ENCODE results near the gene CD300LG.

Gene CD300LG

DNA sequence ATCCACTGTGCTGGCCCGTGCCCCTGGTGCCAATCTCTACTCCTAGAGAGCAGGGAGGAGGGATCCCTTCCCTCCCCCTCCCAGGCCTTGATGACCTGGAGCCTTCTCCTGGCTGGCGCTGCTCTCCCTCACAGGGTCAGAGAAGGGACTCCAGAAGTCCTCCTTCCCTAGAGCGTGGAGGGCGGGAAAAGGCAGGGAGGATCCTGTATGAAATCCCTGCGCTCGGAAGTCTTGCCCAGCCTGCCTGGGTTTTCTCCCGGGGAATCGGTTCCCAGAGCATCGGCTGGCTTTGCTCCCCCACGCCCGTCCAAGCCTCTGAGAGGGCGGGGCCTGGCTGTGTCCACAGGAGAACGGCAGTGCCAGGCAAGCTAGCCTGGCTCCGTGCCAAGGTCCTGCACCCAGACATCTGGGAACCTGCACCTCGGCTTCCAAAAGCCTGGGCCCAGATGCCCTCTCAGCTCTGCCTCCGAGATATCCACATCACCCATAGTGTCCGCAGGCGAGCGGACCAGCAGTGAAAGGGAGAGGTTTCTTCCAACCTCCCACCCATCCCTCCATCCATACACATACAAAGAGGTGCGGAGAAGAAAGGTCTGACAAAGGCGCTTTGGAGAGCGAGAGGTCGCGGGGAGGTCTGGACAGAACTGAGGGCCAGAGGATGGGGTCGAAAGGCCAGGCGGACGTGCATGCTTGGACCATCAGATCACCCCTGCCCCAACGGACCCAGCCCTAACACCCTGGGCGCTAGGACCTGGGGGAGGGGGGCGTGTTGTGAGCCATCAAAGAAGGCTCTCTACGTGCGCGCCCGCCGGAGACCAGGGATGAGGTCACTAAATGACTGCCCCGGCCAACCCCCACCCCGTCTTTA lies 59.2 kb downstream of the CD300LG start:
- no peak for DNase-seq (ENCODE audit: low read depth in 2 of 2)

DNA sequence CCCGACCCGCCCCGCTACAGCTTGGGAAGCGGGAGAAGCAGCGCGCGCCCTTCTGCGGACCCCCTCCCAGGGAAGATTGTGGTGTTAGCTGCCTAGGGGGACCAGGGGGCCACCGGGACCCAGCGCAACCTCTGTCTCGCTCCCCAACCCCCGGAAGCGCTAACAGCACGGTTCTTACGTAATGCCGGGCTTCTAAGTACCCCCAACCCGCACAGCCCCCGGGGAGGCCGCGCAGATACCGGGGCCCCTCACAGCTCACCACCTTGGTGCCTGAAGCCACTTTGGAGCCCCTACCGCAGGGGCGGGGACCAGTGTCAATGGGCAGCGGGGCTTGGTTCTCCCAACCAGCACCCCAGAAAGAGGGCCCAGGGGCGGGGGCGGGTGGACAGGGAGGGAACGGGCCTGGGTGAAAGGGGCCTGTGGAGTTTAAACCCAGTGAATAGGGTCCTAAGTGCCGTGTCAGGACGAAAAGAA lies 60.0 kb downstream of the CD300LG start:
- DNase-seq (ENCODE audit: low read depth in 2 of 2): no peak

DNA sequence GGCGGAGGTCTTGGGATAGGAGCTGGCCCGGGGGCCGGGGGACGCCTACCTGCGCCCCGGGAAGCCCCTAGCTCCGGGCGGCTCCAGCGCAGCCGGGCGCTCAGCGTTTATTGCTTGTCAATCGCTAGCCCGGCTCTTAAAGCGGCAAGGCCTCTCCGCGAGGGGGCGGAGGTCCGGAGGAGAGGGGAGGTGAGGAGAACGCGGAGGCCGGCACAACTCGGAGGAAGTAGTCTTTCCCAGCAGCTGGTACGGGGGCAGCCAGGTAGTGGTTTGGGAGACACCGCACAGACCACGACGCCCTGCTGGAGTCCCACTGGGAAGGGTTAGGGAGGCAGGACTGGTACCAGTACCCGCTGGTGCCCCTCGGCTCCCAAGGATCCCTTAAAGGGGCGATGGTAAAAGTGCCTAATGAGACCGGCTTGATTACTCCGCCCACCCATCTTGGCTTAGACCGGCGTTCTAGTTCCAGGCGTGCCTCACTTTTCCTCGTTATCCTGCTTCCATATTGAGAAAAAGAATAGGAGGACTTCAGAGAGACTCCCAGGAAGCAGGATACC lies 60.5 kb downstream of the CD300LG start, which contains the start of gene MPP2:
Gene MPP2, minus strand, starts transcription at position 112 of the 557 bp plus-strand sequence. CDS start 3,076 bp downstream, outside the sequence.
- DNase-seq (ENCODE audit: low read depth in 2 of 2): no peak

DNA sequence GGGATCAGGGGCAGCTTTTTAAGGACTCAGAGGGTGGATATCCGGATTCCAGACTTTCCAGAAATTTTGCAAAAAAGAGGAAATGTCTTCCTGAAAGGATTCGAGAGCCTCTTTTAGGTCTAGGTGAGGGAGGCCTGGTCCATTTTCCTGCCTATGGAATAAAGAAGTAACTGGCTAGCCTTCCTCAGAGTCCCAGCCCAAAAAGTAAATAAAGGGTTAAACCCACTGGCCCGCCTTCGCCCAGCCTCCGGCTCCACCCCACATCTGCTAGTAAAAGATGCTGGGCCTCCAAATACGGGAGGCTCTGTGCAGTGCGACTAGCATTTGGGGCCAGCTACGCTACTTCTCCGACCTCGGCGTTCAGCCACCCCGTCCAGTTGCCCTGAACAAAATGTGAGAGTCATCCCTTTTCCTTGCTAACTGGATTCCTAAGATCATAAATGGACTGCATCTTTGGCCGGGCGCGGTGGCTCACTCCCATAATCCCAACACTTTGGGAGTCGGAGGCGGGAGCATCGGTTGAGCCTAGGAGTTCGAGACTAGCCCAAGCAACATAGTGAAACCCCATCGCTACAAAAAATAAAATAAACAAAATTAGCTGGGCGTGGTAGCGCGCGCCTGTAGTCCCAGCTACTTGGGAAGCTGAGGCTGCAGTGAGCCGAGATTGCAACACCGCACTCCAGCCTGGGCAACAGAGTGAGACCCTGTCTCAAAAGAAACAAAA lies 61.2 kb downstream of the CD300LG start:
- no peak for DNase-seq (ENCODE audit: low read depth in 2 of 2)

DNA sequence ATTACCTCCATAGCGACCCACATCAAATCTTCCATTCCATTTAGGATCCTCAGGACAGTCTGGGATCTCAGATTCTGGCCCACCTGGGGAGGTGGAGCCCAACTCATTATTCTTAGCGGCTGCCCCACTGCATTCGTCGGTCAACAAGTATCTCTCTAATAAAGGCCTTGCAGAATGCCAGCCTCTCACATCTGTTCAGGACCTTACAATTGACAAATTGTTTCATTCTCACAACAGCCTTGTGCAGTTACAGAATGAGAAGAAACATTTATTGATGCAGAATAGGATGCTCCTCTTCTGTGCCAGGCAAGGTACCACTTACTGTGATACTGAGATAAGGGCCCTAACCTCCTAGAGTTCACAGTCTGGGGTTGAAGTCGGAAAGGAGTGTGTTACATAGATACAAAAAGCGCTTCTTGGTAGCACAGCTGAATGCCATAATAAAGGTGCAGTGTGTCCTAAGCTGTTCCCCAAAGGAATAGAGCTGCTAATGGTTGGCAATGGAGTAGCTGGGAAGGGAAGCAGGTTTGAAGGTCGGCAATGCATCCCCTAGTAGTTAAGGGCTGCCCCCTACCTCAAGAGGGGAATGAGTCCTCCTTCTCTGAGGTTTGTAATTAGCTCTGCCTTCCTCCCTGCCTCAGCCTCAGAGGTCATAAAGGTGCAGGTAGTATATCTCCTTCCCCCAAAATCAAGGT lies 62.7 kb downstream of the CD300LG start:
- no peak for DNase-seq (ENCODE audit: low read depth in 2 of 2)

DNA sequence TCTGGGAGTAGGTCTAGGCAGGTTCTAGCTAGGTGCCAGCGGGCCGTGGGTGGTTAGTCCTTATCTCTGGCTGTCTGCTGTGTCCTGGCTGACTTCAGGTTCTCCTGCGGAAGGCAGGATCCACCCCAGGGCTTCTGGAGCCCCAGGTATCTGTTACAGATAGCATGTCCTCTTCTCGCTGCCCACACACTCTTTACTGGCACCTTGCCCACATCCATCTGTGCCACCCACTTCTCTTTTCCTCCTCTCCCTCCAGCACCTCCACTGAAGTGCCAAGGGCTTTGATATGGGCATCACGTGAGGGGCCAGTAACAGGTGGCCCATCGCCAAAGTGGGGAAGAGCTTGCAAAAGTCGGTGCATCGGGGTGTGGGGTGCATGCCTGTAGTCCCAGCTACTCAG lies 64.9 kb downstream of the CD300LG start:
- DNase-seq (ENCODE audit: low read depth in 2 of 2): no peak

DNA sequence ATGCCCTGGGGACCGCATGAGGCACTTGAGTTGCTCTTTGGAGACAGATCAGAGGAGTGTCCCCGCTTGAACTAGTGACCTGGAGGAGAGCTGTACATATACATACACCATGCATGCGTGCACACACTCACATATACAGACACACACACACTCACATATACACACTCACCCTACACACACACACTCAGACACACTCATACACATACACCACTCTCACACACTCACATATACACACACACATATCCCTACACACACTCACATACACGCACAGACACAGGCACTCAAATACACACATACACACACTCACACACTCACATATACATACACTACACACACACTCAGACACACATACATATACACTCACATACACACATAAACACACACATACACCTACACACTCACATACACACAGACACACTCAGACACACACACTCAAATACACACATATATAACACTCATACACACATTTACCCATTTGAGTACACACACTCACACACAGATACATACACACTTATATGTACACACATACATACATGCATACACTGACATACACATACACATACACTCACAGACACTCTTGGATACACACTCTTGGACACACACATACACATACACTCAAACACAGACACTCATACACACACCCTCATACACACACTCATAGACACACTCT lies 65.8 kb downstream of the CD300LG start:
- no peak for DNase-seq (ENCODE audit: low read depth in 2 of 2)

All from stimulated activated CD4-positive, alpha-beta T cell treated with anti-CD3 and anti-CD28 coated beads, Interleukin-1b, Interleukin-23, amount 100 ng/mL, for 1 hour (primary cell).